CD4-positive, CD25-positive, alpha-beta regulatory T cell (primary cell): ENCODE data around the gene MAP2. TPM values are rescaled to one million over a fixed set of nuclear protein-coding genes. Genes with fewer than 3 reads are reported as not detected.

Experiments used
- ATAC-seq, 2 donors: fragments of 150-1000 bp; cut with Tn5 transposase; one replicate each; pipeline ENCODE4 v1.10.0; 2021; ENCODE audit warnings: low read depth in 2 of 2, moderate number of reproducible peaks in 2 of 2, moderate library complexity in 1 of 2
- DNase-seq, 3 donors: peaks; one replicate each; pipeline versions ENCODE4 v3.0.0 to v3.0.0-alpha.2; 2012 to 2022; ENCODE audit warnings: mixed read lengths in 1 of 3
- H3K27ac ChIP-seq: one replicate; pipeline ENCODE4 v1.7.0; 2013; ENCODE audit warnings: mild to moderate bottlenecking, low read length; ENCODE audit not compliant: insufficient read depth, poor library complexity, severe bottlenecking
- H3K27me3 ChIP-seq: one replicate; pipeline ENCODE4 v1.7.0; 2013; ENCODE audit warnings: low read length; ENCODE audit not compliant: control insufficient read depth, insufficient read depth
- H3K36me3 ChIP-seq: one replicate; pipeline ENCODE4 v1.7.0; 2013; ENCODE audit warnings: mild to moderate bottlenecking, low read length, moderate library complexity; ENCODE audit not compliant: control insufficient read depth, insufficient read depth
- H3K4me1 ChIP-seq: 2 replicates; pipeline ENCODE4 v1.7.0; 2013; ENCODE audit warnings: mild to moderate bottlenecking, low read length; ENCODE audit not compliant: insufficient read depth, control insufficient read depth, poor library complexity, severe bottlenecking
- H3K4me3 ChIP-seq: one replicate; pipeline ENCODE4 v1.7.0; 2013; ENCODE audit warnings: low read depth, mild to moderate bottlenecking, low read length, moderate library complexity
- H3K9me3 ChIP-seq, 2 experiments: 1 replicate in 1 of 2; 2 replicates in 1 of 2; pipeline ENCODE4 v1.7.0; 2013; ENCODE audit warnings: low read length in 2 of 2, mild to moderate bottlenecking in 1 of 2, moderate library complexity in 1 of 2; ENCODE audit not compliant: control insufficient read depth in 2 of 2
- H3K27ac Mint-ChIP-seq, 3 donors: one replicate each; pipeline ENCODE4 v1.8.0; 2020 to 2022; ENCODE audit warnings: mild to moderate bottlenecking in 3 of 3, mixed read lengths in 3 of 3, moderate library complexity in 2 of 3
- H3K27me3 Mint-ChIP-seq: one replicate; pipeline ENCODE4 v1.8.0; 2022; ENCODE audit warnings: mild to moderate bottlenecking, mixed read lengths
- H3K36me3 Mint-ChIP-seq: one replicate; pipeline ENCODE4 v1.8.0; 2020; ENCODE audit warnings: mixed read lengths
- H3K4me1 Mint-ChIP-seq, 4 donors: one replicate each; pipeline ENCODE4 v1.8.0; 2020 to 2022; ENCODE audit warnings: mixed read lengths in 4 of 4, mild to moderate bottlenecking in 1 of 4
- H3K4me3 Mint-ChIP-seq, 4 donors: one replicate each; pipeline ENCODE4 v1.8.0; 2020 to 2022; ENCODE audit warnings: mild to moderate bottlenecking in 4 of 4, mixed read lengths in 4 of 4, moderate library complexity in 3 of 4
- H3K9me3 Mint-ChIP-seq, 7 donors: one replicate each; pipeline ENCODE4 v1.8.0; 2020 to 2022; ENCODE audit warnings: mixed read lengths in 7 of 7, mild to moderate bottlenecking in 3 of 7, moderate library complexity in 2 of 7
- polyA plus RNA-seq, 4 donors: library from polyadenylated mRNA; unstranded; fragments of 300-500 nt; fragmentation: Illumina TruSeq; gene quantifications; one replicate each; pipeline ENCODE4 v1.2.3, GENCODE V29; 2021
- total RNA-seq: library from RNA; stranded (reverse); gene quantifications from one replicate; pipeline ENCODE4 v1.2.3, GENCODE V29; 2022

Gene MAP2
- total and polyA plus RNA-seq, 5 donors from 2014 or later: 0.16 to 1.1 TPM; not detected in 3

- Mint-ChIP-seq H3K4me1 (no peaks in the 10 kb centered on the region), H3K27ac (no peak overlapping the region), H3K9me3 (peaks cover 0 to 5% (median 2%) of the 10 kb centered on the region in 7 donors), H3K36me3 (no peaks in the 10 kb centered on the region), H3K27me3 (no peaks in the 10 kb centered on the region), H3K4me3 (no peak overlapping the region)
- ATAC-seq (no peak), DNase-seq (no peak)
- no peaks in the 10 kb centered on the region for H3K9me3 ChIP-seq
- no peaks in the 10 kb centered on the region for H3K27me3 ChIP-seq
- H3K27ac ChIP-seq: no peak overlapping the region
- no peaks in the 10 kb centered on the region for H3K4me1 ChIP-seq
- no peak overlapping the region for H3K4me3 ChIP-seq
- H3K36me3 ChIP-seq: no peaks in the 10 kb centered on the region
These were observed 177.7 kb downstream of the MAP2 start for GRCh38 chr2:209601497-209601896.

GRCh38 chr2:209602259-209602658 is 178.4 kb downstream of the MAP2 start:
- H3K36me3 ChIP-seq: no peaks in the 10 kb centered on the region
- no peak for ATAC-seq
- no peaks in the 10 kb centered on the region for H3K9me3 ChIP-seq

GRCh38 chr2:209609531-209609930 is 185.7 kb downstream of the MAP2 start:
- no peak for DNase-seq
- Mint-ChIP-seq H3K4me1 (no peaks in the 10 kb centered on the region), H3K27ac (no peak overlapping the region), H3K4me3 (no peak overlapping the region), H3K36me3 (no peaks in the 10 kb centered on the region), H3K27me3 (no peaks in the 10 kb centered on the region), H3K9me3 (peaks cover 0 to 6% (median 0%) of the 10 kb centered on the region in 7 donors)
- no peak for ATAC-seq
- no peak overlapping the region for H3K4me3 ChIP-seq
- H3K27ac ChIP-seq: no peak overlapping the region
- H3K36me3 ChIP-seq: no peaks in the 10 kb centered on the region
- H3K9me3 ChIP-seq: no peaks in the 10 kb centered on the region
- no peaks in the 10 kb centered on the region for H3K4me1 ChIP-seq
- H3K27me3 ChIP-seq: no peaks in the 10 kb centered on the region

More at GRCh38 chr2:209602259-209602658, 178.4 kb downstream of the MAP2 start:
- H3K36me3 Mint-ChIP-seq: no peaks in the 10 kb centered on the region
- no peaks in the 10 kb centered on the region for H3K4me1 ChIP-seq
- peaks cover 0 to 5% (median 2%) of the 10 kb centered on the region in 7 donors for H3K9me3 Mint-ChIP-seq
- no peaks in the 10 kb centered on the region for H3K27me3 ChIP-seq
- H3K27ac ChIP-seq: no peak overlapping the region
- H3K27ac Mint-ChIP-seq: no peak overlapping the region
- no peak for DNase-seq
- no peak overlapping the region for H3K4me3 ChIP-seq
- H3K27me3 Mint-ChIP-seq: no peaks in the 10 kb centered on the region
- no peaks in the 10 kb centered on the region for H3K4me1 Mint-ChIP-seq
- no peak overlapping the region for H3K4me3 Mint-ChIP-seq

- Histone ChIP-seq H3K36me3 (no peaks in the 10 kb centered on the region), H3K4me1 (no peaks in the 10 kb centered on the region), H3K9me3 (no peaks in the 10 kb centered on the region), H3K4me3 (no peak overlapping the region), H3K27me3 (no peaks in the 10 kb centered on the region), H3K27ac (no peak overlapping the region)
- H3K27ac Mint-ChIP-seq: no peak overlapping the region
- ATAC-seq (no peak), DNase-seq (no peak)
- no peaks in the 10 kb centered on the region for H3K27me3 Mint-ChIP-seq
- peaks cover 0 to 6% (median 1%) of the 10 kb centered on the region in 7 donors for H3K9me3 Mint-ChIP-seq
- H3K36me3 Mint-ChIP-seq: no peaks in the 10 kb centered on the region
- H3K4me3 Mint-ChIP-seq: no peak overlapping the region
- H3K4me1 Mint-ChIP-seq: no peaks in the 10 kb centered on the region
These were observed 186.8 kb downstream of the MAP2 start for GRCh38 chr2:209610631-209611030.

- no peaks in the 10 kb centered on the region for H3K4me1 Mint-ChIP-seq
- Histone ChIP-seq H3K4me3 (no peak overlapping the region), H3K4me1 (no peaks in the 10 kb centered on the region), H3K27me3 (no peaks in the 10 kb centered on the region), H3K27ac (no peak overlapping the region), H3K9me3 (no peaks in the 10 kb centered on the region), H3K36me3 (no peaks in the 10 kb centered on the region)
- H3K9me3 Mint-ChIP-seq: peaks cover 0 to 8% (median 3%) of the 10 kb centered on the region in 7 donors
- no peak overlapping the region for H3K4me3 Mint-ChIP-seq
- H3K27ac Mint-ChIP-seq: peak overlapping the region in 1 of 3 donors; percentile 34
- no peak for DNase-seq
- no peak for ATAC-seq
- H3K36me3 Mint-ChIP-seq: no peaks in the 10 kb centered on the region
- H3K27me3 Mint-ChIP-seq: no peaks in the 10 kb centered on the region
These were observed 189.9 kb downstream of the MAP2 start for GRCh38 chr2:209613649-209614305.

- no peak overlapping the region for H3K4me3 ChIP-seq
- ATAC-seq (no peak), DNase-seq (no peak)
- H3K4me1 ChIP-seq: no peaks in the 10 kb centered on the region
- H3K27ac Mint-ChIP-seq: no peak overlapping the region
- H3K9me3 ChIP-seq: no peaks in the 10 kb centered on the region
- H3K27ac ChIP-seq: no peak overlapping the region
- no peaks in the 10 kb centered on the region for H3K27me3 Mint-ChIP-seq
- no peak overlapping the region for H3K4me3 Mint-ChIP-seq
- H3K4me1 Mint-ChIP-seq: no peaks in the 10 kb centered on the region
- H3K27me3 ChIP-seq: no peaks in the 10 kb centered on the region
- no peaks in the 10 kb centered on the region for H3K36me3 Mint-ChIP-seq
- H3K36me3 ChIP-seq: no peaks in the 10 kb centered on the region
- peaks cover 0 to 8% (median 3%) of the 10 kb centered on the region in 7 donors for H3K9me3 Mint-ChIP-seq
These were observed 191.0 kb downstream of the MAP2 start for GRCh38 chr2:209614690-209615369.

GRCh38 chr2:209619782-209620181 is 195.9 kb downstream of the MAP2 start:
- ATAC-seq (no peak), DNase-seq (no peak)
- no peaks in the 10 kb centered on the region for H3K27me3 Mint-ChIP-seq
- Histone ChIP-seq H3K4me1 (no peaks in the 10 kb centered on the region), H3K27me3 (no peaks in the 10 kb centered on the region), H3K27ac (no peak overlapping the region), H3K9me3 (no peaks in the 10 kb centered on the region), H3K36me3 (no peaks in the 10 kb centered on the region), H3K4me3 (no peak overlapping the region)
- no peaks in the 10 kb centered on the region for H3K4me1 Mint-ChIP-seq
- no peaks in the 10 kb centered on the region for H3K36me3 Mint-ChIP-seq
- no peak overlapping the region for H3K4me3 Mint-ChIP-seq
- H3K27ac Mint-ChIP-seq: no peak overlapping the region
- peaks cover 0 to 8% (median 2%) of the 10 kb centered on the region in 7 donors for H3K9me3 Mint-ChIP-seq
